Uterus (tissue), 4 donors: ENCODE measurements around the gene DDX42. TPM values are rescaled to one million over a fixed set of nuclear protein-coding genes. Genes with fewer than 3 reads are reported as not detected.
A peak's percentile ranks its signal among the peaks of the same experiment; 100 is the strongest.

ENCODE experiments used
- DNase-seq, 2 donors: peaks; one replicate each; pipeline ENCODE4 v3.0.0-alpha.2; 2019 to 2020
- H3K27ac ChIP-seq, 2 donors: fragments of 200-600 bp; sonication (generic); 1 replicate in 1 of 2; 2 replicates in 1 of 2; pipeline ENCODE4 v1.5.1; 2016 to 2018
- H3K27me3 ChIP-seq, 2 donors: fragments of 200-600 bp; sonication (generic); one replicate each; pipeline ENCODE4 v1.5.1; 2018 to 2019; ENCODE audit warnings: control low read depth in 1 of 2
- H3K36me3 ChIP-seq, 2 donors: fragments of 200-600 bp; sonication (generic); one replicate each; pipeline ENCODE4 v1.5.1; 2019; ENCODE audit warnings: control low read depth in 1 of 2
- H3K4me1 ChIP-seq, 2 donors: fragments of 200-600 bp; sonication (generic); one replicate each; pipeline ENCODE4 v1.5.1; 2018 to 2019; ENCODE audit warnings: control low read depth in 1 of 2
- H3K4me3 ChIP-seq, 2 donors: fragments of 200-600 bp; sonication (generic); 1 replicate in 1 of 2; 2 replicates in 1 of 2; pipeline ENCODE4 v1.5.1; 2018 to 2019; ENCODE audit warnings: mild to moderate bottlenecking in 1 of 2
- H3K9me3 ChIP-seq, 2 donors: fragments of 200-600 bp; sonication (generic); one replicate each; pipeline ENCODE4 v1.5.1; 2019; ENCODE audit warnings: control low read depth in 1 of 2
- CTCF ChIP-seq, 4 experiments: fragments of 200-600 bp in 2 of 4; fragments of 450-650 bp in 2 of 4; sonication (generic) in 2 of 4; IDR thresholded peaks; one replicate each; pipeline ENCODE4 v1.5.1; 2016 to 2019; ENCODE audit warnings: antibody characterized with exemption in 4 of 4, mild to moderate bottlenecking in 2 of 4, moderate library complexity in 1 of 4
- POLR2A ChIP-seq, 2 donors: fragments of 450-650 bp; IDR thresholded peaks; one replicate each; pipeline ENCODE4 v1.6.1; 2016; ENCODE audit warnings: antibody characterized with exemption in 2 of 2, mild to moderate bottlenecking in 1 of 2, moderate library complexity in 1 of 2
- intact Hi-C: fragments of 100-400 bp; cut with DNase I; formaldehyde crosslinking; loops from one replicate; pipeline ENCODE4 v1.15.1; 2023; ENCODE audit warnings: low total_unique reads
- total RNA-seq, 4 donors: library from RNA; depleted of rRNA in 3 of 4; stranded (reverse); fragments of >200 nt in 3 of 4; gene quantifications; one replicate each; pipeline versions ENCODE4 v1.1.0 to v1.2.4, GENCODE V29; 2014 to 2023
- donor health status: DM: yes; HTN: yes; CAD: no.

Gene DDX42
- total RNA-seq, 4 donors from 2014 or later = 89.9 to 180 (median 150) TPM

GRCh38 chr17:63827002-63827800 lies 53.2 kb downstream of the DDX42 start, which contains the start of the genes FTSJ3 and PSMC5:
Gene FTSJ3, minus strand, starts transcription at chr17:63827663. Its CDS starts 761 bp downstream, at chr17:63826902.
Gene PSMC5, plus strand, starts transcription at chr17:63827431. Its CDS starts 60 bp downstream, at chr17:63827491.
- intact Hi-C loops = no loop called here
- peak within 1 kb of the TSS; percentile 91 to 94 for H3K4me3 ChIP-seq
- H3K4me1 ChIP-seq = peaks cover 3 to 10% of the 10 kb centered on the region in 2 donors
- peak within 1 kb of the TSS; percentile 94 to 97 for H3K27ac ChIP-seq
- no peaks in the 10 kb centered on the region for H3K9me3 ChIP-seq
- TF ChIP-seq POLR2A (IDR thresholded peaks at IDR 0.05) = peak; percentile 54 to 79
- TF ChIP-seq CTCF (IDR thresholded peaks at IDR 0.05) = peak; percentile 23 to 58 (median 34)
- H3K36me3 ChIP-seq = no peaks in the 10 kb centered on the region
- no peaks in the 10 kb centered on the region for H3K27me3 ChIP-seq
- peak; percentile 94 to 95 for DNase-seq

- H3K27ac ChIP-seq = peak overlapping the region; percentile 94 to 97
- no peaks in the 10 kb centered on the region for H3K27me3 ChIP-seq
- DNase-seq = no peak
- peaks cover 3 to 10% of the 10 kb centered on the region in 2 donors for H3K4me1 ChIP-seq
- H3K4me3 ChIP-seq = peak overlapping the region; percentile 91 to 94
- intact Hi-C loops = no loop called here
- no peak for TF ChIP-seq POLR2A (IDR thresholded peaks at IDR 0.05)
- no peaks in the 10 kb centered on the region for H3K9me3 ChIP-seq
- no peaks in the 10 kb centered on the region for H3K36me3 ChIP-seq
Measured at GRCh38 chr17:63827801-63828221, 53.8 kb downstream of the DDX42 start.

GRCh38 chr17:63828936-63829335 lies 55.0 kb downstream of the DDX42 start:
- no peak for DNase-seq
- intact Hi-C loops = no loop called here
- no peaks in the 10 kb centered on the region for H3K36me3 ChIP-seq
- H3K27ac ChIP-seq = no peak overlapping the region
- H3K4me1 ChIP-seq = peaks cover 3 to 10% of the 10 kb centered on the region in 2 donors
- no peaks in the 10 kb centered on the region for H3K9me3 ChIP-seq
- H3K27me3 ChIP-seq = no peaks in the 10 kb centered on the region
- H3K4me3 ChIP-seq = no peak overlapping the region
- no peak for TF ChIP-seq POLR2A (IDR thresholded peaks at IDR 0.05)
- no peak for TF ChIP-seq CTCF (IDR thresholded peaks at IDR 0.05)

- Histone ChIP-seq H3K27me3 (no peaks in the 10 kb centered on the region), H3K27ac (no peak overlapping the region), H3K9me3 (no peaks in the 10 kb centered on the region), H3K4me1 (peaks cover 3 to 10% of the 10 kb centered on the region in 2 donors), H3K36me3 (no peaks in the 10 kb centered on the region), H3K4me3 (no peak overlapping the region)
- DNase-seq = no peak
- intact Hi-C loops = no loop called here
- no peak for TF ChIP-seq POLR2A (IDR thresholded peaks at IDR 0.05)
- no peak for TF ChIP-seq CTCF (IDR thresholded peaks at IDR 0.05)
Measured at GRCh38 chr17:63830278-63830677, 56.3 kb downstream of the DDX42 start.

- H3K4me1 ChIP-seq = peaks cover 3 to 8% of the 10 kb centered on the region in 2 donors
- no peaks in the 10 kb centered on the region for H3K9me3 ChIP-seq
- TF ChIP-seq POLR2A (IDR thresholded peaks at IDR 0.05) (no peak), CTCF (IDR thresholded peaks at IDR 0.05) (no peak)
- no peak overlapping the region for H3K4me3 ChIP-seq
- no peak for DNase-seq
- no peaks in the 10 kb centered on the region for H3K27me3 ChIP-seq
- H3K36me3 ChIP-seq = no peaks in the 10 kb centered on the region
- intact Hi-C loops = no loop called here
- no peak overlapping the region for H3K27ac ChIP-seq
Measured at GRCh38 chr17:63830904-63831491, 57.0 kb downstream of the DDX42 start.
